Right lobe of liver (tissue), 6 donors: ENCODE measurements around the gene CHORDC1. TPM values are rescaled to one million over a fixed set of nuclear protein-coding genes. Genes with fewer than 3 reads are reported as not detected.
"Not testable (repeated sequence)": the region's sequence is repeated elsewhere in the genome, so short reads cannot be mapped to it uniquely, and the experiment has no call there.

Source experiments
- ATAC-seq, 4 donors: fragments of 200-7000 bp; cut with Tn5 transposase; one replicate each; pipeline ENCODE4 v1.9.1; 2020; ENCODE audit warnings: mild to moderate bottlenecking in 4 of 4, moderate library complexity in 4 of 4
- DNase-seq, 3 donors: peaks; one replicate each; pipeline ENCODE4 v3.0.0-alpha.2; 2020
- H3K27ac ChIP-seq, 3 donors: fragments of 200-600 bp; one replicate each; pipeline ENCODE4 v1.8.0; 2022
- H3K27me3 ChIP-seq, 2 donors: fragments of 200-600 bp; one replicate each; pipeline ENCODE4 v1.8.0; 2022
- H3K36me3 ChIP-seq, 4 donors: fragments of 200-600 bp; sonication (generic) in 1 of 4; one replicate each; pipeline versions ENCODE4 v1.5.1 to v1.8.0; 2017 to 2022; ENCODE audit warnings: control low read depth in 1 of 4
- H3K4me1 ChIP-seq, 4 donors: fragments of 200-600 bp; sonication (generic) in 1 of 4; one replicate each; pipeline versions ENCODE4 v1.5.1 to v1.8.0; 2017 to 2022; ENCODE audit warnings: control low read depth in 1 of 4
- H3K4me3 ChIP-seq, 3 donors: fragments of 200-600 bp; one replicate each; pipeline ENCODE4 v1.8.0; 2022
- H3K9me3 ChIP-seq, 4 donors: fragments of 200-600 bp; sonication (generic) in 1 of 4; one replicate each; pipeline versions ENCODE4 v1.5.1 to v1.8.0; 2017 to 2022; ENCODE audit warnings: control low read depth in 1 of 4
- CTCF ChIP-seq, 4 donors: fragments of 200-600 bp in 3 of 4; fragments of 450-650 bp in 1 of 4; IDR thresholded peaks; one replicate each; pipeline versions ENCODE4 v1.5.1 to v1.8.0; 2016 to 2022; ENCODE audit warnings: antibody characterized with exemption in 4 of 4, mild to moderate bottlenecking in 2 of 4
- POLR2A ChIP-seq: fragments of 450-650 bp; IDR thresholded peaks from one replicate; pipeline ENCODE4 v1.6.1; 2017; ENCODE audit warnings: antibody characterized with exemption, mild to moderate bottlenecking
- WGBS: methylation state at CpG from one replicate; pipeline ENCODE4 v1.1.6; 2018; ENCODE audit warnings: low coverage, low lambda C conversion rate; ENCODE audit not compliant: insufficient coverage; ENCODE audit errors: missing lambda C conversion rate; 5-methylcytosine and 5-hydroxymethylcytosine counted together
- intact Hi-C, 2 donors: fragments of 100-400 bp; cut with DNase I; formaldehyde crosslinking; loops; one replicate each; pipeline versions ENCODE4 v1.11.2 to v1.14.1; 2022
- total RNA-seq, 6 experiments: library from RNA; depleted of rRNA in 2 of 6; stranded (reverse); fragments of >200 nt in 2 of 6; fragmentation: NEBNext Ultra II Directional in 3 of 6; extraction: Animal tissue kit (Norgen Biotek cat#: 25700) in 3 of 6; gene quantifications; one replicate each; pipeline versions ENCODE4 v1.1.0 to v1.2.4, GENCODE V29; 2016 to 2023
- donor health status: DM: no; HTN: yes; CAD: no.
- donor health status: DM: no; HTN: no; CAD: no.
- donor health status: DM: no; HTN: no; CAD: no.
- donor health status: DM: no; HTN: yes; CAD: no.
- donor health status: DM: no; HTN: yes; CAD: no.

The CHORDC1 gene
- total RNA-seq, 6 experiments from 2014 or later: 14.4 to 32.3 (median 17.8) TPM

GRCh38 chr11:90179923-90180322 lies 42.9 kb downstream of the CHORDC1 start:
- no peak overlapping the region for H3K4me3 ChIP-seq
- H3K27ac ChIP-seq: no peak overlapping the region
- intact Hi-C loops: no loop called here
- 48% methylated on average over 2 of the region's 2 CpGs for WGBS
- no peak for DNase-seq
- ATAC-seq: no peak
- TF ChIP-seq CTCF (IDR thresholded peaks at IDR 0.05): no peak
- no peaks in the 10 kb centered on the region for H3K9me3 ChIP-seq
- no peaks in the 10 kb centered on the region for H3K27me3 ChIP-seq
- H3K4me1 ChIP-seq: no peaks in the 10 kb centered on the region
- H3K36me3 ChIP-seq: no peaks in the 10 kb centered on the region

- Histone ChIP-seq H3K9me3 (no peaks in the 10 kb centered on the region), H3K4me1 (no peaks in the 10 kb centered on the region), H3K27me3 (no peaks in the 10 kb centered on the region), H3K4me3 (no peak overlapping the region), H3K36me3 (no peaks in the 10 kb centered on the region), H3K27ac (no peak overlapping the region)
- 74% methylated on average over 2 of the region's 2 CpGs for WGBS
- DNase-seq: no peak
- no peak for ATAC-seq
- TF ChIP-seq POLR2A (no peak), CTCF (IDR thresholded peaks at IDR 0.05) (no peak)
- intact Hi-C loops: no loop called here
Measured at GRCh38 chr11:90178751-90179150, 44.1 kb downstream of the CHORDC1 start.

- DNase-seq (no peak), ATAC-seq (no peak)
- intact Hi-C loops: no loop called here
- no peaks in the 10 kb centered on the region for H3K4me1 ChIP-seq
- H3K27me3 ChIP-seq: no peaks in the 10 kb centered on the region
- WGBS: 100% methylated on average over 1 of the region's 1 CpG
- H3K9me3 ChIP-seq: no peaks in the 10 kb centered on the region
- H3K36me3 ChIP-seq: no peaks in the 10 kb centered on the region
- H3K27ac ChIP-seq: no peak overlapping the region
- H3K4me3 ChIP-seq: no peak overlapping the region
- TF ChIP-seq CTCF (IDR thresholded peaks at IDR 0.05): no peak
- TF ChIP-seq POLR2A: no peak
Measured at GRCh38 chr11:90176069-90176468, 46.8 kb downstream of the CHORDC1 start.

GRCh38 chr11:90171359-90171758 lies 51.5 kb downstream of the CHORDC1 start:
- no peaks in the 10 kb centered on the region for H3K27me3 ChIP-seq
- no peaks in the 10 kb centered on the region for H3K36me3 ChIP-seq
- no peak for DNase-seq
- no peaks in the 10 kb centered on the region for H3K4me1 ChIP-seq
- TF ChIP-seq POLR2A (no peak), CTCF (IDR thresholded peaks at IDR 0.05) (no peak)
- no peak for ATAC-seq
- no peaks in the 10 kb centered on the region for H3K9me3 ChIP-seq
- no peak overlapping the region for H3K4me3 ChIP-seq
- intact Hi-C loops: no loop called here
- no peak overlapping the region for H3K27ac ChIP-seq

GRCh38 chr11:90168571-90168970 lies 54.3 kb downstream of the CHORDC1 start:
- Histone ChIP-seq H3K27ac (no peak overlapping the region), H3K36me3 (no peaks in the 10 kb centered on the region), H3K4me1 (no peaks in the 10 kb centered on the region), H3K27me3 (no peaks in the 10 kb centered on the region), H3K4me3 (no peak overlapping the region), H3K9me3 (no peaks in the 10 kb centered on the region)
- WGBS: 63% methylated on average over 3 of the region's 3 CpGs
- intact Hi-C loops: no loop called here
- no peak for TF ChIP-seq POLR2A
- no peak for TF ChIP-seq CTCF (IDR thresholded peaks at IDR 0.05)
- no peak for ATAC-seq
- DNase-seq: no peak

GRCh38 chr11:90167704-90168103 lies 55.1 kb downstream of the CHORDC1 start:
- H3K4me3 ChIP-seq, H3K27me3 ChIP-seq, DNase-seq, H3K9me3 ChIP-seq, H3K36me3 ChIP-seq, H3K27ac ChIP-seq, intact Hi-C loops, ATAC-seq, H3K4me1 ChIP-seq: not testable (repeated sequence)
- WGBS: 50% methylated on average over 3 of the region's 8 CpGs

- ATAC-seq, intact Hi-C loops: not testable (repeated sequence)
Measured at GRCh38 chr11:90166982-90167573, 55.8 kb downstream of the CHORDC1 start.

More at GRCh38 chr11:90166982-90167573, 55.8 kb downstream of the CHORDC1 start:
- not testable (repeated sequence) for H3K27me3 ChIP-seq, H3K9me3 ChIP-seq, H3K27ac ChIP-seq, H3K4me3 ChIP-seq, H3K36me3 ChIP-seq, DNase-seq, H3K4me1 ChIP-seq
- WGBS: 100% methylated on average over 3 of the region's 49 CpGs
